DMS153 (cell line): Measurements from ENCODE around the gene GALNT18.
"Not testable (repeated sequence)": the region's sequence is repeated elsewhere in the genome, so short reads cannot be mapped to it uniquely, and the experiment has no call there.

Experiments
- DNase-seq: peaks from one replicate; lab custom pipeline; 2025; lab: John Stamatoyannopoulos, UW

GALNT18 gene

DNA sequence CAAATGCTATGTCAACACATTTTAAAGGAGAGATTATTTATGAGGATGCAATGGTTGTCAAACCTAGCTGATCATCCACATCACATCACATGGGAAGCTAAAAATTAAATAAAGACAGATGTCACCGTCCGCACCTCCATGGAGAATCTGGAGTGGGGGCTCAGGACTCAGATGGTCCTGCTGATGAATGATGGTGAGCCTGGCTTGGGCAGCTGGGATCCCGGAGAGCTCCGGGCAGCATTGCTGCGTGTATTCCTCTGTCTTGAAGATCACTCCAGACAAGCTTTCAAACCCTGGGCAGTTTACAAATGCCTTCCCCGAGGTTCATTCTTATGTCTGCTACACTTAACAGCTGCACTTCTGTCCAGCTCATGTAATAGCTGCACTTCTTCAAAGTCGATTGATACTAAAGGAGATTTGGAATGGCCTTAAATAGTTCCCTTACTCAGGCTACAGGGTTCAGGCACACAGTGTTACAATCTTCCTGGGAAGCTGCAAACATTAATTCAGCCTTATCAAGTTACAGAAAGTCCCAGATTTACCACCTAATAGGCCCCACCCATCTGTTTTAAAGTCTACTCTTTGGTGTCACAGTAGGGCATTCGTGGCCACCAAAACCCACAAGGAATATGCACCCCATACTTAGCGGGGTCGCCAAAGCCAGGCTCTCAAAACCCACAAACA, 234.0 kb downstream of the GALNT18 start:
- no peak for DNase-seq

DNA sequence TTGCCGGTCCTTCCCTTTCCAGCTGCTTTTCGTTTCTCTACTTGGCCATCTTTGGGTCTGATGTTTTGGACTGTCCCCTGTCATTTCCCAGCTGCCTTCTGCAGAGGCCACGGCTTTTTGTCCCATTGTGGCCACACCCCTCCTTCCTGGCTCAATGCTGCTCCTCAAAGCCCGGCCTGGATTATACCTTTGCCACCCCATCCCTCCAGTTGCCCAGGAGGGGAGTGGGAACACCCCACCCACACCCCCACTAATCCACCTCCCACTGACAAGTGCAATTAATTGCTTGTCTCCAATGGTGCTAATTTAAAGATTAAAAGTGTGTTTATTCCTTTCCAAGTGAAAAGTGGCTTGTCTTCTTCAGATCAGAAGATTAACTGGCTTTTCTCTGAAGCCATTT, 234.6 kb downstream of the GALNT18 start:
- no peak for DNase-seq

DNA sequence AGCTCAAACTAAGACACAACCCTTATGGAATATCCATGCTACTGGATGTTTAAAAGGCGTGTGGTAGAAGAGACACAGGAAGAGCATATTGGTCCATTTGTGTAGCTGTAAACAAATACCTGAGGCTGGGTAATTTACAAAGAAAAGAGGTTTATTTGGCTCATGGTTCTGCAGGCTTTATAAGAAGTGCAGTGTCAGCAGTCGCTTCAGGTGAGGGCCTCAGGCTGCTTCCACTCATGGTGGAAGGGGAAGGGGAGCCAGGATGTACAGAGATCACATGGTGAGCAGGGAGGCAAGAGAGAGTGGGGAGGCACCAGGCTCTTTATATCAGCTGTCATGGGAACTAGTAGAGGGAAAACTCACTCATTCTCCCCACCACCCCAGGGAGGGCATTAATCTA, 237.0 kb downstream of the GALNT18 start:
- no peak for DNase-seq

DNA sequence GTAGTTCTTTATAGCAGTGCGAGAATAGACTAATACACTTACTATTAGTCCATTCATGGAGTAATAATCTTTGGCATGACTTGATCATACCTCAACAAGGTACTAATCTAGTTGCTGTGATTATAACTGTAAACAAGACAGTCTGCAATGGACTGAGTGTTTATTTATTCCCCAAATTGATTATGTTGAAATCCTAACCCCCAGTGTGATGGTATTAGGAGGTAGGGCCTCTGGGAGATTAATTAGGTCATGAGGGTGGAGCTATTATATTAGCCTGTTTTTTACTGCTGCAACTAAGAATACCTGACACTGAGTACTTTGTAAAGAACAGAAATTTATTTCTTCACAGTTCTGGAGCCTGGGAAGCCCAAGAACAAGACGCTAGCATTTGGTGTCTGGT, 237.8 kb downstream of the GALNT18 start:
- DNase-seq = no peak

DNA sequence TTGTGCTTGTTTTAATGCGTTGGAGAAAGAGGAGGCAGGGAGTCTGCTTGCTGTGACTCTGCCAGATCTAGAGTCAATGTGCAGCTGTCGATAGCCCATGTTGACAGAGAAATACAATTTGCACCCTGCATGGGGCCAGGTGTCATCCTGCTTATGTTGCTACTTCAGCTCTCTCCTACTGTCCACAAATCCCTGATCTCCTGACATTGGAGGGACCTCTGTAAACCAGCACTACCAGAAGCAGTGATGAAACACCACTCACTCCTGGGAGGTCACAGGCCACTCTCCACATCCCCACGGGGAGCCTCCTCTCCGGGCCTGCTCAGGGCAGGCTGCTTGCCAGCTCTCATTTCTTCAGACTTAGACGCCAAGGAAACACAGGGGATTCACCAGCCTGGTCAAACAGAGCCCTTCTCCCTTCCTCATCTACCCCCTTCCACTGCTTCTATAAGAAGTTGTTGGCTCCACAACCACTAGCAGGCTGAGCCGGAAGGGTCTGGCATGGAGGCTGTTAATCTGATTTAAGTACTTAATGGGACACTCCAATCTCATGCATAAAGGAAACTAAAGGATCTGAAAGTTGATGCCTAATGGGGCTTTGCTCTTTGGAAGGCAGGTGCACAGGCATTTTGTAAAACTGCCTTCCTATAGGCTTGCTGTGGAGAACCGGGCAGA, 238.8 kb downstream of the GALNT18 start:
- DNase-seq = peak; percentile 45

DNA sequence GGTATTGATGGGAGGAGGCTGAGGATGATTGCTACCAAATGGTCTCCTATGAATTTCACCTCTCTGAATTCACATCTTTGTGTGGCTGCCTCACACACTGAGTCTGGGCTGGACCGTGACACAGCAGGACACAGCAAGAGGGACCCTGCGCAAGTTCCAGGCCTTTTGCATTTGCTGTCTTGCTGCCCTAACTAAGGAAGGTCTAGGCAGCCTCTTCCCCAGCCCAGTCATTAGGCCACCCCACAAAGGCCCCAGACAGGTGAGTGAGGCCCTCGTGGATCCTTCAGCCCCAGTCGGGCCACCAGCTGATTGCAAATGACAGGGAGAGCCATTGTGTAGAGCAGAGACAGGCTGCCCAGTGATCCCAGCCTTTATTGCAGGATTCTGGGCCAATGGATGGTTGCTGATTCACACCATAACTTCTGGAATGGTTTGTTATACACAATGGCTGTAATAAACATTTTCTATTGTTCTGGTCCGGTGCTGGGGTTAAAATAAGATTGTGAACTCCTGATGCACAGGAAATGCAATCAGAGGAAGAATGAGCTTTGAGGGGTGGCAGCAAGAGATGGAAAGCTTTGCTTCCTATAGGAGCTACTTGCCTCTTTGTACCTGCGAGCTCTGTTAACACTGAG, 240.2 kb downstream of the GALNT18 start:
- DNase-seq = no peak

DNA sequence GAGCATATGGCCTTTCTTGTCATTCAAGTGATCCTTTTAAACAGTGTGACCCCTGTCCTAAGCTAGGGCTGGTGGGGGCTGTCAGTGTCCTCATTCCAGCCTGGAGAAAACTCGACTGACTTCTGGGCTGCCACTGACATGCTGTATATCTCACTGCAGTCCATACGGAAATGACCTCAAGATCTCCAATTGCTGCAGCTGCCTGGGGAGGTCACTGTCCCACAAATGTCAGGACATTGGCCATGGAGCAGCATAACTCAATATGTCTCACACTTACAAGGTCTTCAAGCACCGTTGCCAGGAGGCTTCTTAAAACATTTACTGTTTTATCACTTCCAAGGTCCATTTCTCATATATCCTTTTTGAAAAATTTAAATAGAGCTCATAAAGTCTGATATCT, 240.9 kb downstream of the GALNT18 start:
- no peak for DNase-seq

DNA sequence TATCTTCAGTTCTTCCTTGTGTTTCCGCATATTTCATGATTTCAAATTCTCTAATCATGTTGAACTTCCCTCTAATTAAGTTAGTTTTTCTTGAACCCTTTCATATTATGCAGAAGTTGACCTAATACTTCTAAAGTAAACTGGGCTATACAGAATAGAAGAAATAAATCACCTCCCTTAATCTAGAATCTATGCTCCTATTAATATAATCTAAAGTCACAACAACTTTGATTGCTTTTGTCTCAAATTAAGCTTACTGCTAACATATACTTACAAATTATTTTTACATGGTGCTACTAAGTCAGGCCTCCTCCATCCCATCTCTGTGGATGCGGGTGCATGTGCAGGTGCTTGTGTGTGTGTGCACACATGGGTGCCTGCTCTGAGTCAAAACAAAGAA, 241.5 kb downstream of the GALNT18 start:
- DNase-seq = no peak

DNA sequence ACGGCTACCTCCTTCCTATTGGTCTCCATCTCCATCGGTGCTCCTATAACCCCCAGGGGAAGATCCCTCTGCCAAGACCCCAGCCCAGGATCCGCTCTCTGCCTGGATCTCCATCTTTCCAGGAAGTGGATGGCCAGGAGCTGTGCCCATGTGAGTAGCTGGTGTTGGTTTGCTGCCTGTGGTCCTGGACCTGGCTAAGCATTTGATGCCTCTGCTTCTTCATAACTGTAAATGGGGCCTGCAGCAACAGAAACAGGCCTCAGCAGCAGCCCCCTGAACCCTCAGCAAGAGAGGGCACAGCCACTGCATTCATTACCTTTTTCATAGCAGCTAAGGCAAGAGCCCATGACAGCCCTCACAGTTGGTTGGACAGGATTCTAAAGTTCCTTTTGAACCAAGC, 242.1 kb downstream of the GALNT18 start:
- no peak for DNase-seq

DNA sequence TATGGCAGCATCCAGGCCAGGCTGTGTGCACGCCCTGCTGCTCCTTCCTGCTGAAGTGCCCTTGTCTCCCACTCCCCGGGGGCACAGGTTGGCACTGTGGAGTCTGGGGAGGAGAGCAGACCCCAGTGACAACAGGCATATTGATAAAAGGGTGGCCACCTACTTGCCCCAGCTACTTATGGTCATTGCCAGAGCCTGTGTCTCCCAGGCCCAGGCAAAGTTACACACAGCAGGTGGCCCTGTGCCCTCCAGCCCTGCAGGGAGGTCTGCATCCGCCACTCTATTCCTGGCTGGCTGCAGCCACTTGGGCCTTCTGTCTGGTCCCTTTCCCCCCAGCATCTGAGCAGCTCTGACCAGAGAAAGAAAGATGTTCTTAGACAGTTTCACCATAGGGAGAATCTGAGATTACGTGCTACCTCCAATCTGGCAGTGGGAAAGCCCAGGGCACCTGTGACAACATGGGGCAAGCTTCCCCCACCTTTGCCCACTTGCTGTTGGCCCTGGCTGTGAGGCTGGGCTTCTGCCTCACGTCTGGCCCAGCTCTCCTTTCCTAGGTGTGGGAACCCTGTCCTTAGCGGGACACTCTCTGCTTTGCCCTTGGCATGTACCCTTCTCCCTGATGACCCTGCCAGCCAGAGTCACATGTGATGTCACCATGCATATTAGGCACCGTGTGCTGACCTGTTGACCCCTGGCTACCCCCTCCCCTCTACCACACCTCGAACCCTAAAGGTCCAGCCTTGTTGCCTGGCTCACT, 243.4 kb downstream of the GALNT18 start:
- DNase-seq = no peak

DNA sequence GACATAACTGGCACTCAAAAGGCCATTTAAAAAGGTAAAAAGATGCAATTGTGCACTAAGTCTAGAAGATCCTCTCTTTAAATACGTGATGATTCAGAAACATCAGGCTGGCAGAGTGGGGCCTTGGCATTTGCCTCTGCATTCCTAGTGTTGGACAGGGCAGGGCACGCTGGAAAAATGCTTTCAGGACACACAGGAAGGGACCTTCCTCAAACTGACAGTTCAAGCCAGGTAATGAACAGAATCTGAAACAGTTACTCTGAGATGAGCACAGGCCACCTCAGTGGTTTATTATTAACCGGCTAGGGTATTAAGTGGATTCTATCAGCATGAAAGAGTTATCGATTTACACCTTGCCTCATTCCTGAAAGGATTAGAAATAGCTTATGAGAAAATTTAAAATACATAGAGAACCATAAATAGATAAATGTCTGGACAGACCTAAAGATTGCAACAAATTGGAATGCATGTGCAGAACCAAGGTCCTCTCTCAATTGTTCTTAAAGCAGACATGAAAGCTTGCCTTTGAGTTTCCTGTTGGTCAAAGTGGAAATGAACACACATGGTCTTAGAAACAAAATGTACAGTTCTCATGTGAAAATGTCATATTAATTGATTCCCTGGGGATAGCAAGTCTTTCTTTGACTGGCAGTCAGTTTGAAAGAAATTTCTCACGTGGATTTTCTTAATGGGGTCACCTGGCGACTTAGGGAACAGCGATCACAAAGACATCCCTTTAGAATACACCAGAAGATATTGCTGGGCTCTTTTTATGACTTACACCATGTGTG, 247.3 kb downstream of the GALNT18 start:
- no peak for DNase-seq

DNA sequence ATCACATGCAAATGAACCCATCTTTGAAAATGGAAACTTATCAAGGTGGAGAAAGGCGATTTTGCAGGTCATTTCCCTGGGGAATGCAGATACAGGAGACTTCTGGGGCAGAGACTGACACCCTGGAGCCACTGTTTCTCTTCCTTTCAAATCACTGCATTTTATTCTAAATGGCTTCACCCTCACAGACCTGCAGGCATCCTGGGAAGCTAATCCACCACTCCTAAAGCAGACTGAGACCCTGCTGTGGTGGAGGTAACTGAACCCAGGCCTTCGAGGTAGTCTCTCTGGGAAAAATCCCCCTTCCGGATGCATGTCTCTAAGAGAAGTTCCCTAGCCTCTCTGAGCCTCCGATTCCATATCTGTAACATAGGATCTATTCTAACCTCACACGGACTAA, 247.9 kb downstream of the GALNT18 start:
- no peak for DNase-seq

DNA sequence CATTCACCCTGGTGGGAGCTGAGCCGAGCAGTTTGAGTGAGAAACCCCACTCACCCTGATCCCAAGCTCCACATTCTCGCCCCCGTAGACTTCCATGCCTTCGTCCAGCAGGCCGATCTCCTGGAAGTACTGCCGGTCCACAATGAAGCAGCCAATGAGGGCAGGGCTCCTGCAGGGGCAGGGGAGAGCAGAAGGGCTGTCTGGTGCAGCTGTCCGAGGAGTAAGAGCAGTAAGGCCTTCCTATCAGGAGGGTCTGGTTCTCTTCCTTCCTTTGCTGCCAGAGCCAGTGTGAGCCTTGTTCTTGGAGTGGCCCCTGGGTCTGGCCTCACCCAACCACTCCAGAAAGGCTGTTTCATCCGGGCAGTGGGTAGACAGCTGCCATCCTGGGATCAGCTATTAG, 249.3 kb downstream of the GALNT18 start:
- no peak for DNase-seq

DNA sequence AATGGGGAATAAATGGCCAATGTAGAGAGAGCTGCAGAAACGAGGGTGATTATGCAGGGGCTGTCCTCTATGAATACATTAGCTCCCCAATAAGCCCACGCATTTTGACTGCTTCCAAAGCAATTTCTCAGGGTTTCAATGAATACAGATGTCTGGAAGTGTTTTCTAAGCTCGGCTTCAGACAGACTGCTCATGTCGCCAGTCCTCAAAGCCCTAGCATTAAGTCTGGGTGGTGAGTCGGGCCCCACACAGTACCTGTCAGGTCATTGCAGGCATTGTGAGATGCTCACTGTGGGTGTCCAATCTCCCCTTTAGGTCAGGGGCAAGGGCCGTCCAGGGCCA, 250.9 kb downstream of the GALNT18 start:
- no peak for DNase-seq

DNA sequence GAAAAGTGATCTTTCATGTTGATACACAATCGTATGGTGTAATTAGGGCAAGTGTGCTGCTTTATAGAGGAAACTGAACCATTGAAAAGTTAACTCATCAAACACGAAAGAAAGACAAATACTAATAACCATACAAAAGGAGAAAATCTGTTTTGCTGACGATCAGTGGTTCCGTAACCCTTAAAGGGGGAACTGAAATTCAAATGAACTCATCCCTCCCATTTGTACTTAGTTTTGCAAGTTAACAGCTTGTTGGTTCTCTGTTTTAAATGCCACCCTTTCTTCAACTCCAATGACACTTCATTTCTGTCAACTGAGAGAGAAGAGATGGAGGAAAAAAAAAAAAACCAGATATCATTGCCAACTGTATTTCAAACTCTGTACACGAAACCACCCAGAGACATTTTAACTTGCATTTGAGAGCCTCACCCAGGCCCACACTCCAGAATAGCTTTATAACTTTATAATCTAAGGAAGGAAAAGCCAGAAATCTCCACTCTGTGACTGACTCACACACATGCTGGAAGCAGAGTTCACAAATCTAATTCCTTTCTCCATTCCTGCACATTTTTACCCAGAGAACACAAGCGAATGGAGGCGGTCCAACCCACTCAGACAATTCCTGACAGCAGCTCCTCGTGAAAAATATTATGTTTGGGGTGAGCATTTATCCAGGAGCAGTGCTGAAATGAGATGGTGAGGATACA, 251.4 kb downstream of the GALNT18 start:
- no peak for DNase-seq

DNA sequence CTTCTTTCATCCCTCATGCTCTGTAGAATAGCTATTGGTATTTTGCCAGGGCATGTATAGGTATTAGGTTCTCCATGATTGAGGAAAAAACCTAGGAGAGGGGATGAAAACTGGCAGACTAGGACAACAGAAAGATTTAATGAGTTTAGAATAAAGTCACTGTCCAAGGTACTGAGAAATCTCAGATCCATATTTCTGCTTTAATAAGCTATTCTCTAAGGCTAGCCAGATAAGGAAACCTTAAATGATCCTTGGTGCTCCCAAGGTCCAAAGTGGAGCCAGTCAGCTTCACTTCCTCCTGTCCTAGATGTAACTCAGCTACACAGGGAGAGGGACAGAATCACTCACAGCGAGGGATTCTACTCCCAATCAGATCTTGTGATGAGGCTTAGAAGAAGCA, 255.0 kb downstream of the GALNT18 start:
- DNase-seq = no peak

DNA sequence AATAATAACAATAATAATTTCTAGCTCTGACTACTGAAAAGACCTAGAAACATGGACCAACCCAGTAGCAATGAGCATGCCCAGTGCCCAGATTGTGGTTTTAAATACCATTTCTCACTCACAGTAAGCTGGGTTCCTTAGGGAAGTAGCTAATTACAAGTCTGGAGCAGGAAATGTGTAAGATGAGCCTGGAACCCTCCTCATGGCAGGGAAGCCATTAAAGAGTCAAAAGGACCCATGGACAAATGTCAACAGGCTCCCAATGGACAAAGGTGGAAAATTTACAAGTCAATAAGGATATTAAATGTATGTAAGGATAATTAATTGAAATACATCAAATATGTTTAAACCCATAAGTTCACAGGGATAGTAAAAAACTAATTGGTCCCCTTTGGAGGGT, 258.1 kb downstream of the GALNT18 start:
- DNase-seq = no peak

DNA sequence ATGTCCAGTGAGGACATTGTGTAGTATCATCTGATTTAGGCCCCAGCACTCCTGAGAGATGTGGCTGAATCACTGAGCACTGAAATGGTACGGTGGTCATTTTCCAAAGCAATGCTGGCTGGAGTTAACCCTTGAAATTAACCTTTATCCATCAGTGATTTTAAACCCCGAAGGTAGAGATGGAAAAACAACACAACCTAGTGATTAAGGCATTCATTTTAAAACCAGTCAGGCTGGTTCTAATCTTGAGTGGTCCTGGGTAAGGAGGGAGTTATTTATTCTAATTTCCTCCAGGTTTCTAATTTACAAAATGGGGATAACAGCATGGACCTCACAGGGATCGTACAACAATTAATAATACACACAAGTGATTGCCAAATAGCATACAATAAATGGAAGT, 262.2 kb downstream of the GALNT18 start:
- no peak for DNase-seq

DNA sequence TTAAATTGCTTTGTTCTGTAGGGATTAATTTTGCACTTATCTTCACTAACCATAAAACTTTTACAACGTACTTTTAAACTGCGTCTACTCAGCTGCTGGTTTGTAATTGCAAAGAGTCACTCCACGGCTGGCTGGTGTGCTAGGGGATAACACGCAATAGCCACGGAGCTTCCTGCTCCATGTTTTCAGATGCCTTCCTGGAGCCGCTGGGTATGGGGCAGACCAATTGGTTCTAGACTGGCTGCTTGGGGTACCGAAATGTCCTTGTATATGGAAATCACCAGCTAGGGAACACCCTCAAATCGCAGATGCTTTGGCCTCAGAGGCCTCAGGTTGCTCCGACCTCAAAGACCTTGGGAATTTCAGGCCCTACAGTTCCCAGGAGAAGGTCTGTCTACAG, 265.0 kb downstream of the GALNT18 start:
- DNase-seq = no peak

DNA sequence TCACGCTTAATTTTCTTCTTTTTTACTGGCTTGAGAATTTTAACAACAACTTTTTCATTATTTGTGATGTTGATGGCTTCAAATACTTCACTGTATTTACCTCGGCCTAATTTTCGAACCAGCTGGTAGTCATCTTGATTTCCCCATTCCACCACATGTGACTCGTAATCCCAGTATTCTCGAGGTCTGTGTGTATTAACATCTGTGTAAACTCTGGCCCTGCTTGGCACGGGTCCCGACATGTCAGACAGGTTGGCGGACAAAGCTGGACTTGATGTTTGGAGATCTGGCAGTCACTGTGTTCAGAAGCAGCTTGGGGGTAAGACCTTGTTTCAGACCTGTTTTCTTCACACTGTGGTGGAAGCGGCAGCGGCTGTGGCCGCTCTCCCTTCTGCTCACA, 268.9 kb downstream of the GALNT18 start, which contains the start of gene CSNK2A3:
Gene CSNK2A3 (minus strand): TSS at position 373 of the 400 bp plus-strand sequence. CDS start 131 bp downstream, at position 242.
- not testable (repeated sequence) for DNase-seq

DNA sequence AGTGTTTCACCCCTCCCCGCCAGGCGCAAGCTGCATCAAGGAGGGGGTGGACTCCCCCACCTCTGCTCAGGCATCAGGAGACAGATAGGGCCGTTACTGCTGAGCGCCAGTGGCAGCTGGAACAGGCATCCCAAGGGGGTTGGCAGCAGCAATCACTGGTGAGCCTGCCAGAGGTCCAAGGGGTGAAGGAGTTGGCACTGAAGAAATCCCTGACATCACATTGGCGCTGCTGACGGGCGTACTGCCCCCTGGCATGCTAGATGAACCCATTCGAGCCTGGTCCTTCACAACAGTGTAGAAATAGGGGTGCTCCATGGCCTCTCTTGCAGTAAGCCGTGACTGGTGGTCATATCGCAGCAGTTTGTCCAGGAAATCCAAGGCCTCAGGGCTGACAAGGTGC, 270.0 kb downstream of the GALNT18 start:
- not testable (repeated sequence) for DNase-seq
